ENCODE measurements around the gene NKX2-8. TPM values are rescaled to one million over a fixed set of nuclear protein-coding genes. Genes with fewer than 3 reads are reported as not detected.

Gene NKX2-8
- total RNA-seq, 1 experiment from 2014 or later: not detected

GRCh38 chr14:36538051-36538450 is 44.4 kb downstream of the NKX2-8 start:
- no peak for ATAC-seq
- no peaks in the 10 kb centered on the region for H4K20me1 ChIP-seq (ENCODE audit: low read length)
- ChIA-PET CTCF (interaction anchor here (0.7 kb wide), 1 partner anchor 123 kb away, joined by 3 read pairs; the partner anchor contains the start of gene PAX9), POLR2A (ENCODE audit: unreplicated experiment) (no interaction called here)
- no peaks in the 10 kb centered on the region for H3K36me3 ChIP-seq (ENCODE audit: low read depth, low read length)
- H3K27ac ChIP-seq (ENCODE audit: low read length): no peak overlapping the region
- H3K79me2 ChIP-seq (ENCODE audit: low read length): no peaks in the 10 kb centered on the region
- peaks cover 66% of the 10 kb centered on the region for H3K27me3 ChIP-seq (ENCODE audit: low read length)
- intact Hi-C loops (cut with micrococcal nuclease): no loop called here
- no TSS peak for BruUV-seq (replicated peaks)
- H3K9ac ChIP-seq (ENCODE audit: low read length): no peak overlapping the region
- no peak overlapping the region for H3K4me2 ChIP-seq (ENCODE audit: low read length)
- H3F3A ChIP-seq (ENCODE audit: low read length, unreplicated experiment): no peaks in the 10 kb centered on the region
- no peak overlapping the region for H2AFZ ChIP-seq (ENCODE audit: low read length)
- H3K4me1 ChIP-seq (ENCODE audit: insufficient read depth, low read length): no peaks in the 10 kb centered on the region
- DNase-seq: no peak
- no peak overlapping the region for H3K4me3 ChIP-seq (ENCODE audit: low read length)
- TF ChIP-seq EZH2phosphoT487 (IDR thresholded peaks at IDR 0.05; ENCODE audit: borderline replicate concordance, low read length) (no peak), CTCF (conservative IDR thresholded peaks at IDR 0.05; ENCODE audit: low read depth, low read length) (no peak), EZH2 (IDR thresholded peaks at IDR 0.05; ENCODE audit: low read length, unreplicated experiment) (no peak)
- no peaks in the 10 kb centered on the region for H3K9me3 ChIP-seq (ENCODE audit: low read length)
- no peaks in the 10 kb centered on the region for H3K9me2 ChIP-seq (replicated peaks; ENCODE audit: low read length)

Other genes with a start within 250 kb of the NKX2-8 start
- gene NKX2-1, start 62.4 kb downstream of the NKX2-8 start, total RNA-seq (2014; rRNA removed): not detected in 2 replicates
- gene PAX9, start 79.2 kb upstream of the NKX2-8 start, total RNA-seq (2014; rRNA removed): 14.3 and 14.9 TPM in 2 replicates

Measured in PC-3 (cell line).